Measurements from ENCODE around the gene TEK. TPM values are rescaled to one million over a fixed set of nuclear protein-coding genes. Genes with fewer than 3 reads are reported as not detected.

TEK gene
- polyA plus RNA-seq, 2 donors, result 0.55 to 1.3 TPM

GRCh38 chr9:27165068-27165467, 56.0 kb downstream of the TEK start:
- WGBS, 2 donors, result 55 to 65% methylated on average over 3 of the region's 3 CpGs
- Histone ChIP-seq H3K4me1 (ENCODE audit: control insufficient read depth in 2 of 2, insufficient read depth in 2 of 2, low read length in 1 of 2) (no peaks in the 10 kb centered on the region), H3K27me3 (ENCODE audit: control insufficient read depth in 1 of 2, insufficient read depth in 2 of 2, low read length in 2 of 2) (no peaks in the 10 kb centered on the region), H3K36me3 (ENCODE audit: control insufficient read depth in 2 of 2, insufficient read depth in 2 of 2, low read length in 1 of 2) (no peaks in the 10 kb centered on the region), H3K9me3 (ENCODE audit: control insufficient read depth in 2 of 2, insufficient read depth in 1 of 2, low read depth in 1 of 2, low read length in 1 of 2) (no peaks in the 10 kb centered on the region), H3K4me3 (ENCODE audit: low read depth in 1 of 2, low read length in 2 of 2) (no peak overlapping the region), H3K27ac (ENCODE audit: low read depth in 2 of 2, low read length in 1 of 2) (no peak overlapping the region)

GRCh38 chr9:27165670-27166069, 56.6 kb downstream of the TEK start:
- Histone ChIP-seq H3K36me3 (ENCODE audit: control insufficient read depth in 2 of 2, insufficient read depth in 2 of 2, low read length in 1 of 2) (no peaks in the 10 kb centered on the region), H3K27ac (ENCODE audit: low read depth in 2 of 2, low read length in 1 of 2) (no peak overlapping the region), H3K4me1 (ENCODE audit: control insufficient read depth in 2 of 2, insufficient read depth in 2 of 2, low read length in 1 of 2) (no peaks in the 10 kb centered on the region), H3K4me3 (ENCODE audit: low read depth in 1 of 2, low read length in 2 of 2) (no peak overlapping the region), H3K9me3 (ENCODE audit: control insufficient read depth in 2 of 2, insufficient read depth in 1 of 2, low read depth in 1 of 2, low read length in 1 of 2) (no peaks in the 10 kb centered on the region), H3K27me3 (ENCODE audit: control insufficient read depth in 1 of 2, insufficient read depth in 2 of 2, low read length in 2 of 2) (no peaks in the 10 kb centered on the region)
- 76 to 79% methylated on average over 10 of the region's 10 CpGs for WGBS, 2 donors

DNA sequence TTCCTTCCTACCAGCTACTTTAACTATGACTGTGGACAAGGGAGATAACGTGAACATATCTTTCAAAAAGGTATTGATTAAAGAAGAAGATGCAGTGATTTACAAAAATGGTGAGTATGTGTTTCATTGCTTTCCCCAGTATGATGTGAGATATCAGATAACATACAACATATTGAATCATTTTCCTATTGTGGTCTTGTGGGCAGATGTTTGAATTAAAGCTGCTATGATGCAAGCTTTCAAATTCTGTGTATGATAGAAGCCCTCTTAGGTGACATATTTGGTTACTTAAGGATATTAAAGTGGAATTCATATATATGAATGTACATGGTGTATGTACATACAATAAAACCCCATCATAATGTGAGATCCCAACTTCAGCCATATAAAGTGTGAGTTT, 59.5 kb downstream of the TEK start:
- Histone ChIP-seq H3K27ac (ENCODE audit: low read depth in 2 of 2, low read length in 1 of 2) (no peak overlapping the region), H3K4me3 (ENCODE audit: low read depth in 1 of 2, low read length in 2 of 2) (no peak overlapping the region), H3K9me3 (ENCODE audit: control insufficient read depth in 2 of 2, insufficient read depth in 1 of 2, low read depth in 1 of 2, low read length in 1 of 2) (no peaks in the 10 kb centered on the region), H3K4me1 (ENCODE audit: control insufficient read depth in 2 of 2, insufficient read depth in 2 of 2, low read length in 1 of 2) (no peaks in the 10 kb centered on the region), H3K36me3 (ENCODE audit: control insufficient read depth in 2 of 2, insufficient read depth in 2 of 2, low read length in 1 of 2) (no peaks in the 10 kb centered on the region), H3K27me3 (ENCODE audit: control insufficient read depth in 1 of 2, insufficient read depth in 2 of 2, low read length in 2 of 2) (no peaks in the 10 kb centered on the region)
- 72 to 76% methylated on average over 1 of the region's 1 CpG for WGBS, 2 donors

DNA sequence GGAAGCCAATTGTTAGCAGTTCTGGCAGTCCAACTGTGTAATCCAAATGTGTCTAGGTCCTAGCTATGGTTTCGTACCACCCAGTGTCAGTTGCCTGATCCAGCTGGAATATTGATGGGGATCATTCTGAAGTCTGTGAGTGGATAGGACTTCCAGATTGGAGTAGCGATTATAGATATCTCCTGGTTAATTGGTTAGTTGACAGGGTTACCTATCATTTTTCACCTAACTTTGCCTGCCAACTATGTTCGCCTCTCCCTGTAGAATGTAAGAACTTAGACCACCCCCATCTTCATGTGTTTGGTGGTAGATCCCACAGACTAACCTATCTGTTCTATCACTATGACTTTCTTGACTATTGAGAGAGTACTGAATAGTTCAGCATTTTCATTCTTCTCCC, 59.9 kb downstream of the TEK start:
- no peaks in the 10 kb centered on the region for H3K36me3 ChIP-seq (ENCODE audit: control insufficient read depth in 2 of 2, insufficient read depth in 2 of 2, low read length in 1 of 2)
- 81 to 96% methylated on average over 3 of the region's 3 CpGs for WGBS, 2 donors
- no peaks in the 10 kb centered on the region for H3K4me1 ChIP-seq (ENCODE audit: control insufficient read depth in 2 of 2, insufficient read depth in 2 of 2, low read length in 1 of 2)
- no peak overlapping the region for H3K27ac ChIP-seq (ENCODE audit: low read depth in 2 of 2, low read length in 1 of 2)
- no peaks in the 10 kb centered on the region for H3K27me3 ChIP-seq (ENCODE audit: control insufficient read depth in 1 of 2, insufficient read depth in 2 of 2, low read length in 2 of 2)
- H3K4me3 ChIP-seq (ENCODE audit: low read depth in 1 of 2, low read length in 2 of 2), result no peak overlapping the region
- no peaks in the 10 kb centered on the region for H3K9me3 ChIP-seq (ENCODE audit: control insufficient read depth in 2 of 2, insufficient read depth in 1 of 2, low read depth in 1 of 2, low read length in 1 of 2)

GRCh38 chr9:27176971-27177370, 67.9 kb downstream of the TEK start:
- Histone ChIP-seq H3K36me3 (ENCODE audit: control insufficient read depth in 2 of 2, insufficient read depth in 2 of 2, low read length in 1 of 2) (no peaks in the 10 kb centered on the region), H3K4me3 (ENCODE audit: low read depth in 1 of 2, low read length in 2 of 2) (no peak overlapping the region), H3K27me3 (ENCODE audit: control insufficient read depth in 1 of 2, insufficient read depth in 2 of 2, low read length in 2 of 2) (no peaks in the 10 kb centered on the region), H3K9me3 (ENCODE audit: control insufficient read depth in 2 of 2, insufficient read depth in 1 of 2, low read depth in 1 of 2, low read length in 1 of 2) (no peaks in the 10 kb centered on the region), H3K4me1 (ENCODE audit: control insufficient read depth in 2 of 2, insufficient read depth in 2 of 2, low read length in 1 of 2) (no peaks in the 10 kb centered on the region), H3K27ac (ENCODE audit: low read depth in 2 of 2, low read length in 1 of 2) (no peak overlapping the region)
- WGBS, 2 donors, result 68 to 82% methylated on average over 3 of the region's 3 CpGs

GRCh38 chr9:27179245-27179865, 70.3 kb downstream of the TEK start:
- Histone ChIP-seq H3K27me3 (ENCODE audit: control insufficient read depth in 1 of 2, insufficient read depth in 2 of 2, low read length in 2 of 2) (no peaks in the 10 kb centered on the region), H3K27ac (ENCODE audit: low read depth in 2 of 2, low read length in 1 of 2) (no peak overlapping the region), H3K4me3 (ENCODE audit: low read depth in 1 of 2, low read length in 2 of 2) (no peak overlapping the region), H3K9me3 (ENCODE audit: control insufficient read depth in 2 of 2, insufficient read depth in 1 of 2, low read depth in 1 of 2, low read length in 1 of 2) (no peaks in the 10 kb centered on the region), H3K36me3 (ENCODE audit: control insufficient read depth in 2 of 2, insufficient read depth in 2 of 2, low read length in 1 of 2) (no peaks in the 10 kb centered on the region), H3K4me1 (ENCODE audit: control insufficient read depth in 2 of 2, insufficient read depth in 2 of 2, low read length in 1 of 2) (no peaks in the 10 kb centered on the region)
- 53 to 73% methylated on average over 2 of the region's 2 CpGs for WGBS, 2 donors

DNA sequence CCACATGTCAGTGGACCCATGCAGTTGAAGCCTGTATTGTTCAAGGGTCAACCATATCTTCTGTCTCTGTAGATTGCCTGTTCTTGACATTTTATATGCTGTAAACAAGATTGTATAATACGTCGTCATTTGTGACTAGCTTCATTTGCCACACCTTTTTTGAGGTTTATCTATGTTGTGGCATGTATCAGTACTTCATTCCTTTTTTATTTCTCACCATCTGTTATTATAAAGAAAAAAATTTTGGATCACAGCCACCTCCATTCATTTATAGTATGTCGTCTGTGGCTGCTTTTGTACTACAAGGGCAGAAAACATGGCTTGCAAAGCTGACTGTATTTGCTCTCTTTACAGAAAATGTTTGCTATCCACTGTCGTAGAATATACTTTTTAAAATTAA, 72.4 kb downstream of the TEK start:
- Histone ChIP-seq H3K4me3 (ENCODE audit: low read depth in 1 of 2, low read length in 2 of 2) (no peak overlapping the region), H3K36me3 (ENCODE audit: control insufficient read depth in 2 of 2, insufficient read depth in 2 of 2, low read length in 1 of 2) (no peaks in the 10 kb centered on the region), H3K4me1 (ENCODE audit: control insufficient read depth in 2 of 2, insufficient read depth in 2 of 2, low read length in 1 of 2) (no peaks in the 10 kb centered on the region), H3K27ac (ENCODE audit: low read depth in 2 of 2, low read length in 1 of 2) (no peak overlapping the region), H3K27me3 (ENCODE audit: control insufficient read depth in 1 of 2, insufficient read depth in 2 of 2, low read length in 2 of 2) (no peaks in the 10 kb centered on the region), H3K9me3 (ENCODE audit: control insufficient read depth in 2 of 2, insufficient read depth in 1 of 2, low read depth in 1 of 2, low read length in 1 of 2) (no peaks in the 10 kb centered on the region)
- WGBS, 2 donors, result 34 to 58% methylated on average over 4 of the region's 4 CpGs

- Histone ChIP-seq H3K4me1 (ENCODE audit: control insufficient read depth in 2 of 2, insufficient read depth in 2 of 2, low read length in 1 of 2) (no peaks in the 10 kb centered on the region), H3K27me3 (ENCODE audit: control insufficient read depth in 1 of 2, insufficient read depth in 2 of 2, low read length in 2 of 2) (no peaks in the 10 kb centered on the region), H3K4me3 (ENCODE audit: low read depth in 1 of 2, low read length in 2 of 2) (no peak overlapping the region), H3K36me3 (ENCODE audit: control insufficient read depth in 2 of 2, insufficient read depth in 2 of 2, low read length in 1 of 2) (no peaks in the 10 kb centered on the region), H3K27ac (ENCODE audit: low read depth in 2 of 2, low read length in 1 of 2) (no peak overlapping the region), H3K9me3 (ENCODE audit: control insufficient read depth in 2 of 2, insufficient read depth in 1 of 2, low read depth in 1 of 2, low read length in 1 of 2) (no peaks in the 10 kb centered on the region)
- 44% methylated on average over 3 of the region's 3 CpGs for WGBS, 2 donors
Observed at GRCh38 chr9:27182421-27182820, 73.4 kb downstream of the TEK start.

DNA sequence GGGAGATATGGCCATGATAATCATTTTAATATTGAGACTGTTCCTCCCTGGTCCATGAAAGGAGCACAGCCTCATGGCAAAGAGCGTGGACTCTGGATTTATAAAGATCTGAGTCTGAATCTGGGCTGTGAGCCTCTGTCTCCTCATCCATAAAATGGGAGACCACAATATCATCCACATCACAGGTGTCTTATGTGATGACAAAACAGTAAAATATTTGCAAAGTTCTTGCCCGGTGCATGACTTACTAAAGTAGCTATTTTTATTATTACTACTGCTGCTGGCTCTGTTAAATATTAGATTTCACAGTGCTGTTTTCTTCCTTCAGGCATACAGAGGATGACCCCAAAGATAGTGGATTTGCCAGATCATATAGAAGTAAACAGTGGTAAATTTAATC, 74.1 kb downstream of the TEK start:
- H3K4me1 ChIP-seq (ENCODE audit: control insufficient read depth in 2 of 2, insufficient read depth in 2 of 2, low read length in 1 of 2), result no peaks in the 10 kb centered on the region
- no peak overlapping the region for H3K27ac ChIP-seq (ENCODE audit: low read depth in 2 of 2, low read length in 1 of 2)
- 89 to 97% methylated on average over 2 of the region's 2 CpGs for WGBS, 2 donors
- H3K36me3 ChIP-seq (ENCODE audit: control insufficient read depth in 2 of 2, insufficient read depth in 2 of 2, low read length in 1 of 2), result no peaks in the 10 kb centered on the region
- no peaks in the 10 kb centered on the region for H3K9me3 ChIP-seq (ENCODE audit: control insufficient read depth in 2 of 2, insufficient read depth in 1 of 2, low read depth in 1 of 2, low read length in 1 of 2)
- H3K27me3 ChIP-seq (ENCODE audit: control insufficient read depth in 1 of 2, insufficient read depth in 2 of 2, low read length in 2 of 2), result no peaks in the 10 kb centered on the region
- no peak overlapping the region for H3K4me3 ChIP-seq (ENCODE audit: low read depth in 1 of 2, low read length in 2 of 2)

GRCh38 chr9:27183701-27184100, 74.7 kb downstream of the TEK start:
- Histone ChIP-seq H3K36me3 (ENCODE audit: control insufficient read depth in 2 of 2, insufficient read depth in 2 of 2, low read length in 1 of 2) (no peaks in the 10 kb centered on the region), H3K4me1 (ENCODE audit: control insufficient read depth in 2 of 2, insufficient read depth in 2 of 2, low read length in 1 of 2) (no peaks in the 10 kb centered on the region), H3K4me3 (ENCODE audit: low read depth in 1 of 2, low read length in 2 of 2) (no peak overlapping the region), H3K27me3 (ENCODE audit: control insufficient read depth in 1 of 2, insufficient read depth in 2 of 2, low read length in 2 of 2) (no peaks in the 10 kb centered on the region), H3K27ac (ENCODE audit: low read depth in 2 of 2, low read length in 1 of 2) (no peak overlapping the region), H3K9me3 (ENCODE audit: control insufficient read depth in 2 of 2, insufficient read depth in 1 of 2, low read depth in 1 of 2, low read length in 1 of 2) (no peaks in the 10 kb centered on the region)
- 86 to 90% methylated on average over 5 of the region's 5 CpGs for WGBS, 2 donors

Data from esophagus (tissue), 2 donors.